ENCODE measurements around the gene GDPD5. TPM values are rescaled to one million over a fixed set of nuclear protein-coding genes. Genes with fewer than 3 reads are reported as not detected.

Gene GDPD5
- total and polyA plus RNA-seq, 10 of the 15 experiments (the other 5 are each of a cell fraction or from before 2014, with no cell fraction given) = 0.10 to 30.0 (median 6.7) TPM

DNA sequence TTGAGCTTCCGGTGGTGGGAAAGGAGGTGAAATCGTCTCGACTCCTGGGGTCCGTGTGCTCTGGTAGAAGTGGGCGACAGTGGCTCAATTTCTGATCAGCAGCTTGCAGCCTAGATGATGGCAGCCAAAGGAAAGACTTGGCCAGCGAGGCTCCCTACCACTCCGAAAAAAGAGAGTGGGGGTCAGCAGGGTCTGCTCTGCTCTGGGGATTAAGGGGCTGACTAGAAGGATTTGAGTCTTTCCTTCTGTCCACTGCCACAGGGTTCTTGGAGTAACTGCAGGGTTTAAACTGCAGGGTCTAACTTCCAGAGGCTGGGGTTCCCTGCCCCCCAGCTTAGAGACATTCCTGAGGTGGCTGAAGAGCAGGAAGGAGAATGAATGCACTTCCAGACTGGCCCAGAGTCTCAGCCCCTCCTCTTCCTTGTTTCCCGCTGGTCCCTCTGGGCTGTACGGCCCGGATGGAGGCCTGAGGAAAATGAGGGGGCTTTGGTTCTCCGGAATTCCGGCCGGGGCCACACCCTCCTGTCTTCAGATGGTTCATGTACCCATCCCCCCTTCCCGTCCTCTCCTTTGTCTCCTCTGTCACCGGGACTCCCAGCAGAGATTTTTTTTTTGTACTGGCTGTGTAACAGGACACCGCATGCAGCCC is 37.2 kb upstream of the GDPD5 start:
- RAD21 ChIA-PET (ENCODE audit: unreplicated experiment) = interaction anchor here (0.6 to 0.8 kb wide), 4 partner anchors 9 to 311 kb away, joined by 3 to 5 read pairs (median 4); no protein-coding TSS in a partner anchor
- DNase-seq (ENCODE audit: low read depth, low spot score) (no peak), ATAC-seq (no peak; the same call in 2 of the 3 replicates), FAIRE-seq (no peak)
- Histone ChIP-seq H3K9me3 (replicated peaks; ENCODE audit: control insufficient read depth, insufficient read depth, low read length) (no peaks in the 10 kb centered on the region), H2AFZ (ENCODE audit: control insufficient read depth, low read depth, low read length) (peak overlapping the region; percentile 73), H3K27ac (ENCODE audit: control insufficient read depth, insufficient read depth) (peak overlapping the region; percentile 94), H3K4me2 (ENCODE audit: control insufficient read depth, insufficient read depth) (peak overlapping the region; percentile 99), H3K36me3 (ENCODE audit: control insufficient read depth in 2 of 2, insufficient read depth in 2 of 2, low read length in 1 of 2) (peaks cover 3 to 4% of the 10 kb centered on the region in 2 experiments; a peak in 1 of 4 replicates), H4K20me1 (ENCODE audit: control insufficient read depth, insufficient read depth) (no peaks in the 10 kb centered on the region), H3K79me2 (ENCODE audit: control insufficient read depth, insufficient read depth, low read length) (peaks cover 19% of the 10 kb centered on the region), H3K27me3 (replicated peaks in 1 of 2; ENCODE audit: control insufficient read depth in 2 of 2, insufficient read depth in 2 of 2, low read length in 1 of 2) (no peaks in the 10 kb centered on the region), H3K4me1 (ENCODE audit: control insufficient read depth, insufficient read depth, low read length) (peaks cover 5% of the 10 kb centered on the region), H3K4me3 (peak overlapping the region; percentile 82), H3K9ac (ENCODE audit: control insufficient read depth, insufficient read depth, low read length) (peak overlapping the region; percentile 96)
- TF ChIP-seq LARP7 (IDR thresholded peaks at IDR 0.05) (0 out of 2 replicates have a peak, but pooled peaks have one; percentile 19), POLR2AphosphoS5 (IDR thresholded peaks at IDR 0.05; ENCODE audit: low read length) (peak; percentile 53), IKZF2 (IDR thresholded peaks at IDR 0.05) (0 out of 4 replicates have a peak, but pooled peaks of 1 of the 2 experiments have one; percentile 10), CHD1 (IDR thresholded peaks at IDR 0.05; ENCODE audit: low read depth, low read length) (no peak), PML (IDR thresholded peaks at IDR 0.05; ENCODE audit: low read length) (peak; percentile 35; the same call in 1 of the 2 replicates), SMAD1 (IDR thresholded peaks at IDR 0.05; ENCODE audit: low read depth, partially characterized antibody) (peak; percentile 15), MTA3 (IDR thresholded peaks at IDR 0.05; ENCODE audit: borderline replicate concordance, low read length) (no peak; the same call in 1 of the 2 replicates), MXI1 (IDR thresholded peaks at IDR 0.05; ENCODE audit: low read depth, low read length) (peak; percentile 28; the same call in 1 of the 2 replicates), SMAD5 (IDR thresholded peaks at IDR 0.05; ENCODE audit: low read depth) (0 out of 2 replicates have a peak, but pooled peaks have one; percentile 11), JUND (IDR thresholded peaks at IDR 0.05; ENCODE audit: low read depth, low read length) (no peak)
- TF ChIP-seq, protein P1, sequence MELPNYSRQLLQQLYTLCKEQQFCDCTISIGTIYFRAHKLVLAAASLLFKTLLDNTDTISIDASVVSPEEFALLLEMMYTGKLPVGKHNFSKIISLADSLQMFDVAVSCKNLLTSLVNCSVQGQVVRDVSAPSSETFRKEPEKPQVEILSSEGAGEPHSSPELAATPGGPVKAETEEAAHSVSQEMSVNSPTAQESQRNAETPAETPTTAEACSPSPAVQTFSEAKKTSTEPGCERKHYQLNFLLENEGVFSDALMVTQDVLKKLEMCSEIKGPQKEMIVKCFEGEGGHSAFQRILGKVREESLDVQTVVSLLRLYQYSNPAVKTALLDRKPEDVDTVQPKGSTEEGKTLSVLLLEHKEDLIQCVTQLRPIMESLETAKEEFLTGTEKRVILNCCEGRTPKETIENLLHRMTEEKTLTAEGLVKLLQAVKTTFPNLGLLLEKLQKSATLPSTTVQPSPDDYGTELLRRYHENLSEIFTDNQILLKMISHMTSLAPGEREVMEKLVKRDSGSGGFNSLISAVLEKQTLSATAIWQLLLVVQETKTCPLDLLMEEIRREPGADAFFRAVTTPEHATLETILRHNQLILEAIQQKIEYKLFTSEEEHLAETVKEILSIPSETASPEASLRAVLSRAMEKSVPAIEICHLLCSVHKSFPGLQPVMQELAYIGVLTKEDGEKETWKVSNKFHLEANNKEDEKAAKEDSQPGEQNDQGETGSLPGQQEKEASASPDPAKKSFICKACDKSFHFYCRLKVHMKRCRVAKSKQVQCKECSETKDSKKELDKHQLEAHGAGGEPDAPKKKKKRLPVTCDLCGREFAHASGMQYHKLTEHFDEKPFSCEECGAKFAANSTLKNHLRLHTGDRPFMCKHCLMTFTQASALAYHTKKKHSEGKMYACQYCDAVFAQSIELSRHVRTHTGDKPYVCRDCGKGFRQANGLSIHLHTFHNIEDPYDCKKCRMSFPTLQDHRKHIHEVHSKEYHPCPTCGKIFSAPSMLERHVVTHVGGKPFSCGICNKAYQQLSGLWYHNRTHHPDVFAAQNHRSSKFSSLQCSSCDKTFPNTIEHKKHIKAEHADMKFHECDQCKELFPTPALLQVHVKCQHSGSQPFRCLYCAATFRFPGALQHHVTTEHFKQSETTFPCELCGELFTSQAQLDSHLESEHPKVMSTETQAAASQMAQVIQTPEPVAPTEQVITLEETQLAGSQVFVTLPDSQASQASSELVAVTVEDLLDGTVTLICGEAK (IDR thresholded peaks at IDR 0.05; ENCODE audit: borderline replicate concordance) = peak; percentile 34; the same call in 1 of the 2 replicates
- TF ChIP-seq, protein P2, sequence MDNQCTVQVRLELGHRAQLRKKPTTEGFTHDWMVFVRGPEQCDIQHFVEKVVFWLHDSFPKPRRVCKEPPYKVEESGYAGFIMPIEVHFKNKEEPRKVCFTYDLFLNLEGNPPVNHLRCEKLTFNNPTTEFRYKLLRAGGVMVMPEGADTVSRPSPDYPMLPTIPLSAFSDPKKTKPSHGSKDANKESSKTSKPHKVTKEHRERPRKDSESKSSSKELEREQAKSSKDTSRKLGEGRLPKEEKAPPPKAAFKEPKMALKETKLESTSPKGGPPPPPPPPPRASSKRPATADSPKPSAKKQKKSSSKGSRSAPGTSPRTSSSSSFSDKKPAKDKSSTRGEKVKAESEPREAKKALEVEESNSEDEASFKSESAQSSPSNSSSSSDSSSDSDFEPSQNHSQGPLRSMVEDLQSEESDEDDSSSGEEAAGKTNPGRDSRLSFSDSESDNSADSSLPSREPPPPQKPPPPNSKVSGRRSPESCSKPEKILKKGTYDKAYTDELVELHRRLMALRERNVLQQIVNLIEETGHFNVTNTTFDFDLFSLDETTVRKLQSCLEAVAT (IDR thresholded peaks at IDR 0.05) = peak; percentile 9; the same call in 1 of the 2 replicates
- POLR2A ChIA-PET = interaction anchor here (0.5 to 1.9 kb wide), 4 partner anchors 13 to 264 kb away, joined by 3 to 15 read pairs (median 4); partner anchors contain the start of gene GDPD5
- intact Hi-C loops (cut with micrococcal nuclease; ENCODE audit: unreplicated experiment) (loop anchor here (1.0 kb wide), 1 partner anchor 205 kb away; the partner anchor contains the start of gene DGAT2), in situ Hi-C loops (cut with MboI) (no loop called here)
- WGBS (ENCODE audit: insufficient coverage, insufficient replicate concordance, low lambda C conversion rate, missing lambda C conversion rate) = 17% methylated on average over 16 of the region's 16 CpGs
- SMC1A ChIA-PET (ENCODE audit: uncharacterized antibody, unreplicated experiment) = no interaction called here
- CTCF ChIA-PET = interaction anchor here (0.6 to 1.7 kb wide), 5 partner anchors 11 to 35 kb away, joined by 3 to 7 read pairs (median 6); no protein-coding TSS in a partner anchor
- TSS peak; percentile 87 for BruUV-seq (replicated peaks)
